ENCODE data around the gene MRGPRF.
"Not testable (repeated sequence)": the region's sequence is repeated elsewhere in the genome, so short reads cannot be mapped to it uniquely, and the experiment has no call there.

The MRGPRF gene

GRCh38 chr11:69004411-69005182 lies 8.4 kb downstream of the MRGPRF start:
- DNase-seq: no peak

GRCh38 chr11:69003866-69004367 lies 9.1 kb downstream of the MRGPRF start:
- DNase-seq: no peak

GRCh38 chr11:69003301-69003865 lies 9.7 kb downstream of the MRGPRF start:
- DNase-seq: no peak

- no peak for DNase-seq
Observed at GRCh38 chr11:69002570-69003231, 10.3 kb downstream of the MRGPRF start.

- no peak for DNase-seq
Observed at GRCh38 chr11:69002110-69002569, 10.9 kb downstream of the MRGPRF start.

GRCh38 chr11:69001243-69002081 lies 11.6 kb downstream of the MRGPRF start:
- DNase-seq: no peak

- peak in 14 of 56 donors; percentile 8 to 63 (median 24) for DNase-seq
Observed at GRCh38 chr11:69000831-69001242, 12.2 kb downstream of the MRGPRF start.

GRCh38 chr11:69000391-69000790 lies 12.7 kb downstream of the MRGPRF start:
- no peak for DNase-seq

- not testable (repeated sequence) for DNase-seq
Observed at GRCh38 chr11:68999748-69000355, 13.2 kb downstream of the MRGPRF start.

GRCh38 chr11:68999093-68999747 lies 13.8 kb downstream of the MRGPRF start:
- no peak for DNase-seq

- DNase-seq: peak in 10 of 56 donors; percentile 6 to 39 (median 20)
Observed at GRCh38 chr11:68998390-68998911, 14.6 kb downstream of the MRGPRF start.

GRCh38 chr11:68997995-68998348 lies 15.1 kb downstream of the MRGPRF start:
- DNase-seq: no peak

GRCh38 chr11:68997124-68997994 lies 15.7 kb downstream of the MRGPRF start:
- DNase-seq: no peak

- DNase-seq: no peak
Observed at GRCh38 chr11:68996376-68997123, 16.5 kb downstream of the MRGPRF start.

- no peak for DNase-seq
Observed at GRCh38 chr11:68994894-68995285, 18.2 kb downstream of the MRGPRF start.

GRCh38 chr11:68994161-68994893 lies 18.7 kb downstream of the MRGPRF start:
- no peak for DNase-seq

GRCh38 chr11:68993546-68993945 lies 19.5 kb downstream of the MRGPRF start:
- DNase-seq: no peak

Data from nucleus accumbens (tissue), 56 donors.